GM12865 (cell line): Measurements from ENCODE around the gene CPXCR1.
"Not testable (repeated sequence)": the region's sequence is repeated elsewhere in the genome, so short reads cannot be mapped to it uniquely, and the experiment has no call there.

Experiments
- DNase-seq: peaks from one replicate; pipeline ENCODE4 v3.0.0; 2010; ENCODE audit warnings: low read depth
- H3K4me3 ChIP-seq: 2 replicates; pipeline ENCODE4 v1.5.1; 2011; ENCODE audit warnings: mild to moderate bottlenecking, low read depth, low read length, control low read depth
- TF ChIP-seq, protein P1 (sequence below): IDR thresholded peaks from 2 replicates; pipeline ENCODE4 v1.5.1; 2011; ENCODE audit warnings: low read length, control low read depth, low read depth, inconsistent platforms; ENCODE audit not compliant: insufficient read depth; ENCODE audit errors: missing control alignments

Gene CPXCR1

DNA sequence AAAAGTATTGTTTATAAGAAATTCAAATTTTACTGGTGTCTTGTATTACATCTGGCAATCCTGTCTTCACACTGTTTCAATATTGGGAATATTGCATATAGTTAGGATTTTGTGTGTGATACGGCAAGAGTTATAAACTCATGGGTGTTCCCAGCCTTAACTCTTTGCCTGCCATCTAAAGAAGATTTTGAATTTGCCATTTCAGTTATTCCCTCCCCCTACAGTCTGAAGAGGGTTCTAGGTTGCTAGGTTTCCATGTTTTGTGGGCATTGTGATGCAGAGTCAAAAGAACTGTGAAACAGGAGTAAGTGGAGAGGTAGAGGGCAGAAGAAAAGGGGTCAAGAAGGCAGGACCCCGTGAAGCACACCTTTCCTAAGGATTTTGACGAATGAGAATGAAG, at the start of gene CPXCR1:
Gene CPXCR1, plus strand, starts transcription at position 301 of the 400 bp plus-strand sequence. CDS start 6,190 bp downstream, outside the sequence.
- TF ChIP-seq, protein P1, sequence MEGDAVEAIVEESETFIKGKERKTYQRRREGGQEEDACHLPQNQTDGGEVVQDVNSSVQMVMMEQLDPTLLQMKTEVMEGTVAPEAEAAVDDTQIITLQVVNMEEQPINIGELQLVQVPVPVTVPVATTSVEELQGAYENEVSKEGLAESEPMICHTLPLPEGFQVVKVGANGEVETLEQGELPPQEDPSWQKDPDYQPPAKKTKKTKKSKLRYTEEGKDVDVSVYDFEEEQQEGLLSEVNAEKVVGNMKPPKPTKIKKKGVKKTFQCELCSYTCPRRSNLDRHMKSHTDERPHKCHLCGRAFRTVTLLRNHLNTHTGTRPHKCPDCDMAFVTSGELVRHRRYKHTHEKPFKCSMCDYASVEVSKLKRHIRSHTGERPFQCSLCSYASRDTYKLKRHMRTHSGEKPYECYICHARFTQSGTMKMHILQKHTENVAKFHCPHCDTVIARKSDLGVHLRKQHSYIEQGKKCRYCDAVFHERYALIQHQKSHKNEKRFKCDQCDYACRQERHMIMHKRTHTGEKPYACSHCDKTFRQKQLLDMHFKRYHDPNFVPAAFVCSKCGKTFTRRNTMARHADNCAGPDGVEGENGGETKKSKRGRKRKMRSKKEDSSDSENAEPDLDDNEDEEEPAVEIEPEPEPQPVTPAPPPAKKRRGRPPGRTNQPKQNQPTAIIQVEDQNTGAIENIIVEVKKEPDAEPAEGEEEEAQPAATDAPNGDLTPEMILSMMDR, result no peak
- DNase-seq, result no peak
- H3K4me3 ChIP-seq, result no peak within 1 kb of the TSS

DNA sequence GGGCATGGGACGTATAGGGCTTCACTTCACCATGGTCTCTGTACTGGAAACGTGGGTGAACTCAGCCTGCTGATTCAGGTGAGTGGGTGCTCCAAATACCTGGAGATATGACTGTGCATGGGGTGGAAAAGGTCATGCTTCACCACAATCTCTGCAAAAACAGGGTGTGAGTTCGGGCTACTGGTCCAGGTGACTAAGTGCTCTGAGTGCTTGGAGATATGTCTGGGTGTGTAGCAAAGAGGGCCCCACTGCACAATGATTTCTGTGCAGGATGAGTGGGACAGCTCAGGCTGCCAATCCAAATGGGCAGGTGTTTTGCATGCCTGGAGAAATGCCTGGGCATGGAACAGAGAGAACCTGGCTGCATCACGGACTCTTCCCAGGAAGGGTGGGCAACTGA, 11.2 kb upstream of the CPXCR1 start:
- H3K4me3 ChIP-seq, result no peak overlapping the region
- no peak for DNase-seq
- TF ChIP-seq, protein P1, result no peak

DNA sequence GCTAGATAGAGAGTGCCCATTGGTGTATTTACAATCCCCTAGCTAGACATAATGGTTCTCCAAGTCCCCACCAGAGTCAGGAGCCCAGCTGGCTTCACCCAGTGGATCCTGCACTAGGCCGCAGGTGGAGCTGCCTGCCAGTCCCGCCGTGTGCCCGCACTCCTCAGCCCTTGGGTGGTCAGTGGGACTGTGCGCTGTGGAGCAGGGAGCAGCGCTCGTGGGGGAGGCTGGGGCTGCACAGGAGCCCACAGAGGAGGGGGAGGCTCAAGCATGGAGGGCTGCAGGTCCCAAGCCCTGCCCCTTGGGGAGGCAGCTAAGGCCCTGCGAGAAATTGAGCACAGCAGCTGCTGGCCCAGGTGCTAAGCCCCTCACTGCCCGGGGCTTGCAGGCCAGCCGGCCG, 810 bp upstream of the CPXCR1 start:
- not testable (repeated sequence) for DNase-seq, H3K4me3 ChIP-seq

- DNase-seq, H3K4me3 ChIP-seq: not testable (repeated sequence)
Observed at GRCh38 chrX:88752339-88752738, 5.3 kb downstream of the CPXCR1 start.

- no peak overlapping the region for H3K4me3 ChIP-seq
- no peak for DNase-seq
- TF ChIP-seq, protein P1, result no peak
Observed at GRCh38 chrX:88789825-88790224, 42.8 kb downstream of the CPXCR1 start.
